Upper lobe of left lung (tissue), 6 donors: ENCODE measurements around the gene CDK16. TPM values are rescaled to one million over a fixed set of nuclear protein-coding genes. Genes with fewer than 3 reads are reported as not detected.
A peak's percentile ranks its signal among the peaks of the same experiment; 100 is the strongest.

ENCODE experiments used
- ATAC-seq, 2 donors: fragments of 200-7000 bp; cut with Tn5 transposase; one replicate each; pipeline ENCODE4 v1.9.1; 2022; ENCODE audit warnings: mild to moderate bottlenecking in 2 of 2, moderate library complexity in 2 of 2; ENCODE audit not compliant: low FRiP score in 2 of 2
- DNase-seq, 2 donors: peaks; one replicate each; pipeline ENCODE4 v3.0.0-alpha.2; 2019 to 2020
- H3K27ac ChIP-seq, 4 donors: fragments of 200-600 bp; sonication (generic); one replicate each; pipeline ENCODE4 v1.5.1; 2016 to 2019
- H3K27me3 ChIP-seq, 4 donors: fragments of 200-600 bp; sonication (generic); one replicate each; pipeline ENCODE4 v1.5.1; 2017 to 2019
- H3K36me3 ChIP-seq, 4 donors: fragments of 200-600 bp; sonication (generic); one replicate each; pipeline ENCODE4 v1.5.1; 2016 to 2019
- H3K4me1 ChIP-seq, 4 donors: fragments of 200-600 bp; sonication (generic); one replicate each; pipeline ENCODE4 v1.5.1; 2018 to 2019
- H3K4me3 ChIP-seq, 4 donors: fragments of 200-600 bp; sonication (generic); one replicate each; pipeline ENCODE4 v1.5.1; 2017 to 2019; ENCODE audit warnings: mild to moderate bottlenecking in 2 of 4, moderate library complexity in 1 of 4
- H3K9me3 ChIP-seq, 4 donors: fragments of 200-600 bp; sonication (generic); one replicate each; pipeline ENCODE4 v1.5.1; 2018 to 2019
- CTCF ChIP-seq, 6 experiments: fragments of 450-650 bp in 4 of 6; fragments of 200-600 bp in 2 of 6; sonication (generic) in 2 of 6; IDR thresholded peaks; one replicate each; pipeline ENCODE4 v1.5.1; 2016 to 2019; ENCODE audit warnings: antibody characterized with exemption in 6 of 6
- EP300 ChIP-seq, 4 donors: sonication (generic); formaldehyde crosslinking; IDR thresholded peaks; one replicate each; pipeline ENCODE4 v1.5.1; 2017; ENCODE audit warnings: antibody characterized with exemption in 4 of 4, control low read depth in 2 of 4
- POLR2A ChIP-seq, 4 donors: fragments of 450-650 bp; IDR thresholded peaks; one replicate each; pipeline ENCODE4 v1.5.1; 2016 to 2017; ENCODE audit warnings: antibody characterized with exemption in 4 of 4, mild to moderate bottlenecking in 2 of 4
- POLR2AphosphoS5 ChIP-seq, 2 donors: sonication (generic); formaldehyde crosslinking; IDR thresholded peaks; one replicate each; pipeline ENCODE4 v1.5.1; 2017; ENCODE audit warnings: antibody characterized with exemption in 2 of 2
- WGBS, 2 donors: methylation state at CpG; one replicate each; pipeline ENCODE4 v1.1.5; 2017 to 2018; 5-methylcytosine and 5-hydroxymethylcytosine counted together
- total RNA-seq, 6 donors: library from RNA; depleted of rRNA in 4 of 6; stranded (reverse); fragments of >200 nt in 4 of 6; gene quantifications; one replicate each; pipeline versions ENCODE4 v1.1.0 to v1.2.1, GENCODE V29; 2016 to 2021
- donor health status: DM: no; HTN: no; CAD: no; lungs with moderate emphysema.
- donor health status: DM: no; HTN: yes; CAD: no; lungs with severe emphysema.

Gene CDK16
- total RNA-seq, 6 donors from 2014 or later: 59.2 to 91.0 (median 78.5) TPM

- no peak for DNase-seq
- Histone ChIP-seq H3K4me3 (no peak overlapping the region), H3K4me1 (no peaks in the 10 kb centered on the region), H3K27ac (peak overlapping the region in 1 of 4 donors; percentile 18), H3K9me3 (no peaks in the 10 kb centered on the region), H3K27me3 (no peaks in the 10 kb centered on the region), H3K36me3 (peaks cover 7 to 93% (median 48%) of the 10 kb centered on the region in 4 donors)
- ATAC-seq: no peak
- WGBS, 2 donors: 84 to 100% methylated on average over 1 to 5 of the region's 5 CpGs
- no peak for TF ChIP-seq CTCF (IDR thresholded peaks at IDR 0.05)
- TF ChIP-seq EP300 (IDR thresholded peaks at IDR 0.05): no peak
- TF ChIP-seq POLR2AphosphoS5 (IDR thresholded peaks at IDR 0.05): no peak
- no peak for TF ChIP-seq POLR2A (IDR thresholded peaks at IDR 0.05)
Observed at GRCh38 chrX:47178337-47178736, 40.1 kb upstream of the CDK16 start.

GRCh38 chrX:47179221-47179927 lies 39.1 kb upstream of the CDK16 start:
- Histone ChIP-seq H3K4me1 (no peaks in the 10 kb centered on the region), H3K27ac (no peak overlapping the region), H3K27me3 (no peaks in the 10 kb centered on the region), H3K9me3 (no peaks in the 10 kb centered on the region), H3K36me3 (peaks cover 7 to 90% (median 47%) of the 10 kb centered on the region in 4 donors), H3K4me3 (no peak overlapping the region)
- ATAC-seq (no peak), DNase-seq (no peak)
- WGBS, 2 donors: 68 to 91% methylated on average over 7 to 14 of the region's 14 CpGs
- TF ChIP-seq CTCF (IDR thresholded peaks at IDR 0.05) (no peak), POLR2AphosphoS5 (IDR thresholded peaks at IDR 0.05) (no peak), POLR2A (IDR thresholded peaks at IDR 0.05) (no peak), EP300 (IDR thresholded peaks at IDR 0.05) (no peak)

- no peak overlapping the region for H3K4me3 ChIP-seq
- H3K4me1 ChIP-seq: no peaks in the 10 kb centered on the region
- H3K36me3 ChIP-seq: peaks cover 7 to 90% (median 48%) of the 10 kb centered on the region in 4 donors
- no peak for TF ChIP-seq EP300 (IDR thresholded peaks at IDR 0.05)
- no peak for TF ChIP-seq POLR2A (IDR thresholded peaks at IDR 0.05)
- no peak for TF ChIP-seq CTCF (IDR thresholded peaks at IDR 0.05)
- TF ChIP-seq POLR2AphosphoS5 (IDR thresholded peaks at IDR 0.05): no peak
- no peak overlapping the region for H3K27ac ChIP-seq
- no peaks in the 10 kb centered on the region for H3K9me3 ChIP-seq
- ATAC-seq (no peak), DNase-seq (no peak)
- WGBS, 2 donors: 95% methylated on average over 18 of the region's 18 CpGs; no CpG with 5 or more reads in 1 of the 2 donors
- no peaks in the 10 kb centered on the region for H3K27me3 ChIP-seq
Observed at GRCh38 chrX:47179928-47180255, 38.6 kb upstream of the CDK16 start.

- Histone ChIP-seq H3K9me3 (no peaks in the 10 kb centered on the region), H3K4me1 (no peaks in the 10 kb centered on the region), H3K4me3 (no peak overlapping the region), H3K27ac (no peak overlapping the region), H3K36me3 (peaks cover 7 to 90% (median 48%) of the 10 kb centered on the region in 4 donors), H3K27me3 (no peaks in the 10 kb centered on the region)
- DNase-seq (no peak), ATAC-seq (no peak)
- TF ChIP-seq POLR2AphosphoS5 (IDR thresholded peaks at IDR 0.05): no peak
- no peak for TF ChIP-seq EP300 (IDR thresholded peaks at IDR 0.05)
- TF ChIP-seq POLR2A (IDR thresholded peaks at IDR 0.05): no peak
- no peak for TF ChIP-seq CTCF (IDR thresholded peaks at IDR 0.05)
- WGBS, 2 donors: 84 to 94% methylated on average over 4 to 7 of the region's 8 CpGs
Observed at GRCh38 chrX:47180346-47180745, 38.1 kb upstream of the CDK16 start.

GRCh38 chrX:47181301-47181700 lies 37.2 kb upstream of the CDK16 start:
- ATAC-seq (no peak), DNase-seq (no peak)
- no peaks in the 10 kb centered on the region for H3K9me3 ChIP-seq
- no peaks in the 10 kb centered on the region for H3K4me1 ChIP-seq
- H3K27ac ChIP-seq: no peak overlapping the region
- TF ChIP-seq EP300 (IDR thresholded peaks at IDR 0.05) (no peak), POLR2A (IDR thresholded peaks at IDR 0.05) (no peak), POLR2AphosphoS5 (IDR thresholded peaks at IDR 0.05) (no peak), CTCF (IDR thresholded peaks at IDR 0.05) (no peak)
- peaks cover 7 to 90% (median 49%) of the 10 kb centered on the region in 4 donors for H3K36me3 ChIP-seq
- WGBS, 2 donors: 94% methylated on average over 10 of the region's 10 CpGs; no CpG with 5 or more reads in 1 of the 2 donors
- no peak overlapping the region for H3K4me3 ChIP-seq
- H3K27me3 ChIP-seq: no peaks in the 10 kb centered on the region
